HG02870 (cell line): ENCODE data around the gene GNG11.

Source experiments
- ATAC-seq: cut with Tn5 transposase; IDR thresholded peaks from one replicate; pipeline ENCODE4 v1.9.1; 2021; ENCODE audit warnings: mild to moderate bottlenecking, moderate library complexity; ENCODE audit not compliant: unreplicated experiment

GNG11 gene

DNA sequence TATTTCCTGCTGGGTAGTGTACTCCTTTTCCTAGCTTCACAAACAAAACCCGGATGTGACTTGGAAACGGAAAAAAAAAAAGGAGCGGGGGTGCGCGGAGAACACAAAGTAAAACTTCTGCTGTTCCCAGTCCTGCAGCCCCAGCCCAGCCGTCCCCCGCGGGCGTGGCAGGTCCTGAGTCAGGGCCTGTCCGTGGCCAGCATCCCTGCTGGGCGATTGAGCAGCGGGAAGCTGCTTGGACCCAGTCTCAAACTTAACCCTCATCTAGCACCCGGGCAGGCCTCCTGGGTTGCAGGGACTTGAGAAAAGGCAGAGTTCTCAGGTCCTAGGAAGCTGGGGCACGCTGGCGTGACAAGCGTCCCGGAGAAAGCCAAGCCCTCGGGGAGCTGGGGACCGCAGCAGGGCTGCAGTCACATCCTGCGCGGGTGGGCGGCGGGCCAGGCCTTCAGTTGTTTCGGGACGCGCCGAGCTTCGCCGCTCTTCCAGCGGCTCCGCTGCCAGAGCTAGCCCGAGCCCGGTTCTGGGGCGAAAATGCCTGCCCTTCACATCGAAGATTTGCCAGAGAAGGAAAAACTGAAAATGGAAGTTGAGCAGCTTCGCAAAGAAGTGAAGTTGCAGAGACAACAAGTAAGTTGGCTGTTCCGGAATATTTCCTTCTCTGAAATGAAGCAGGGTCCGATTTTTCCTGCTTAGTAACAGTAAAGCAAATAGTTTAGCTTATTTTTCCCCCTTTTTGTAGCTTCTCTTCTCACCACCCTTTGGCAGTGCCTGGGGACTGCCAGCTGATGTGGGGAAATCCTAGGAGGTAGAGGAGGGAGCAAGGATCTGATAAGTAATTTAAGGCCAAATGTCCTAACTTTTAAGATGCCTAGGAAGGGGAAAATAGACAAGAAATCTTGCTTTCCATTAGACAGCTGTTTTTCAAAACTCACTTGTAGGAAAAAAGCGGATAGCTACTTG is at the start of gene GNG11:
Gene GNG11, plus strand, starts transcription at position 129 of the 960 bp plus-strand sequence. Its CDS starts 403 bp downstream, at position 532.
- ATAC-seq: peak; percentile 83

DNA sequence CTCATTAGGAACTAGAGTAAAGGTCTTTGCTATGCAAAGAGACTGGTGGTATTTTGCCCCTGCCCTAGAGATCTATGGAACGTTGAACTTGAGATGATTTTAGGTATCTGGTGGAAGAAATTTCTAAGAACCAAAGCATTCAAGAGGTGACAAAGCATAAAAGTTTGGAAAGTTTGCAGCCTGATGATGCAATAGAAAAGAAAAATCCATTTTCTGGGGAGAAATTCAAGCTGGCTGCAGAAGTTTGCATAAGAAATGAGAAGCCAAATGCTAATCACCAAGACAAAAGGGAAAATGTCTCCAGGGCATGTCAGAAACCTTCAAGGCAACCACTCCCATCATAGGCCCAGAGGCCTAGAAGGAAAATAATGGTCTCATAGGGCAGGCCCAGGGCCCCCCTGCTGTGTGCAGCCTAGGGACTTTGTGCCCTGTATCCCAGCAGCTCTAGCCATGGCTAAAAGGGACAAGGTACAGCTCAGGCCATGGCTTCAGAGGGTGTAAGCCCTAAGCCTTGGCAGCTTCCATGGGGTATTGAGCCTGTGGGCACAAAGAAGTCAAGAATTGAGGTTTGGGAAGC is 47.4 kb upstream of the GNG11 start:
- no peak for ATAC-seq

DNA sequence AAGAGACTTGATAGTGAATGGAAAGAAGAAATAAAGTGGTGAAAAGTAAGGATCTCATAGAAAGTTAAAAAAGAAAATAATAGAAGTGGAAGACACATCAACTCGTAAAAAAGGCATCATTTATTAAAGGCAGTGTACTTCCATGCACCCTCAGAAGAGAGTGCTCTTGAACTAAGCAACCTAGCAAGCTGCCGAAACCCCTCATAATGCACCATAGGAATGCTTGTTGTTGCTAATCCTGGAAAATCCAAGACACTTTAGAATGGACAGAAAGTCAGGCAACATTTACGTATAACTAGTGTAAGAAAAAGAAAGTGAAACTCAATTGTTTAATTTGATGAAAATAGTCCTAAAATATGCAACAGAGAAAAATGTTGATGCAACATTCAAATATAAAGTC is 43.8 kb upstream of the GNG11 start:
- ATAC-seq: no peak

GRCh38 chr7:93879356-93879755 is 42.2 kb upstream of the GNG11 start:
- no peak for ATAC-seq

DNA sequence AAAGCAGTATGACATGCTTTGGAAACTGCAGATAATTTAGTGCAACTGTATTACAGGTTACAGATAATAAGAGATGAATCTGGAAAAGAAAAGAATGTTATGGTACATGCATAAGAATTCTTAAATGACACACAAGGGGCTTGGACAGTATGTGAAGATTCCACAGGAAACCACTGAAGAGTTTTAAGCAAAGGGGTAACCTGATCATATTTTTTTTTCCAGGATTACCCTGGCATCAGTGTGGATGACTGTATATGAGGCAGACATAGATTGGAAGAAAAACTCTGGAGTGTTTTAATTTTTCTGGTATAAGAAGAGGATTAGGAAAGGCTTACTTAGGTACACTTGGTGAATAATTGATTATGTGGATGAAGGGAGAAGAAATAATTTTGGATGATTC is 39.1 kb upstream of the GNG11 start:
- ATAC-seq: no peak

DNA sequence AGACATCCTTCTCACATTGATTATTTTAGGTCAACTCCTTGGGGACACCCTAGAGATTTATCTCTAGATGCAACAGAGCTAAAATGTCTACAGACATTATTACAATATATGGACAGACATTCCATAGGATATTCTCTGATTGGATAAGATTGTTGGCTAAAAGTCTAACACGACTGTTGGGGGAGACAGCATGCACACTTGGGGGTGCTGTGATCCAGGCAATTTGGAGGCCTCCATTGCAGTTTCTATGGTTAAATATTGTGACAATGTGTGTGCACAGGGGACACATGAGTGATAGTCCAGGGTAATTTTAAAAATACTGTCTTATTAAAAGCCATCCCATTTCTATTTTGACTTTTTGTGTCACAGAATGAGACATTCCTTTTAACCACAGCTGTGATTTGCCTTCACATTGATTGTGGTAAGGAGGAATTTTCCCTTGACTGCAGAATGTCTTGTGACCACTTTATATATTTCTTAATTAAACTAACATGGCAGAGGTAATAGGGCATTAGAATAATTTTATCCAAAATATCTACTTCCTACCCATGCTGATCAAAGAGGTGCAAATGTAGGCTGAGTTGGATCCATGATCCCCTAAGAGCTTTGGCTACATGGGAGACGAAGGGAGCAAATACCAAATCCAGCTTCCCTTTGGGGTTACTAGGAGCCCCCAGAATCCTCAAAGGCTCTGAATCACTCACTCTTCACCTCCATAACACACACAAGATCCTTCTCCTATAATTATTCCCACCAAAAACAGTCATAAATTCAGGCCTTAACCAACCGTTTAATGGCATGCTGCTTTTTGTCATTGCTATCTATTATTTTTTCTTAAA is 38.2 kb upstream of the GNG11 start:
- no peak for ATAC-seq

- ATAC-seq: no peak
Observed at GRCh38 chr7:93883917-93884345, 37.6 kb upstream of the GNG11 start.

GRCh38 chr7:93884541-93884940 is 37.0 kb upstream of the GNG11 start:
- ATAC-seq: no peak

DNA sequence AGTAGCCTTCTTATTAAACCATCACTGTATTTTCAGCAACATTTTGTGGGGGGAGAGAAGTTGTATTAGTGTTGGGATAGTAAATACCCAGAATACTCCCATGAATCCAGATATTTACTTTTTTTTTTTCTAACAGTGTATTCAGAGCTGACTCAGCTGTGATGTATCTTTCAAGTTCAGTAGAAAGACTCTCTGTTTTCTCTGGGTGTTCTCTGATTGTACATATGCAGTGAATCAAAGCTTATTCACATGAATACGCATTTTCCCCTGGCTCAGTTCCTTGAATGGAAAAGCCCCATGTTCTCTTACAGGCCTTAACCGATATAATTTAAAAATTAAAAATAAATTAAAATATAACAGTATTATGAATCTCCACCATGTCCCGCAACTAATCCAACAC is 32.3 kb upstream of the GNG11 start:
- no peak for ATAC-seq

DNA sequence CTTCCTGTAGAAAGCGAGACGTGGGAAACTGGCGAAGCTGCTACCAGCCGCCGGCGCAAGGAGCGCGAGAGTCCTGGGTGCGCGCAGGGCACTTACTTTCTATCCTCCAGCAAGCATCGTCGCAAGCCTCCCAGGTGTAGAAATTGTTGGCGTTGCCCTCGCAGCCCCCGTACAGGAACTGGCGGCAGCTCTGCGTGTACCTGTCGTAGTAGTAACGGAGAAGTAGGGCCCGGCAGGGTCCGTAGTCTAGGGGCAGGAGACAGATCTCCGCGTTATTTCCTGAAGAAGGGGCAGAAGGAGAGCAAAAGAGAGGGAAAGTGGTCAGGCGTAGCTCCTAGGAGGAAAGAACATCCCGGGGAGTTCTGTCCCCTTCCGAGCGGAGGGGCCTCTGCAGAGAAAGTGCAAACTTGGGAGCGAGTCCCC is 31.5 kb upstream of the GNG11 start:
- peak; percentile 37 for ATAC-seq

DNA sequence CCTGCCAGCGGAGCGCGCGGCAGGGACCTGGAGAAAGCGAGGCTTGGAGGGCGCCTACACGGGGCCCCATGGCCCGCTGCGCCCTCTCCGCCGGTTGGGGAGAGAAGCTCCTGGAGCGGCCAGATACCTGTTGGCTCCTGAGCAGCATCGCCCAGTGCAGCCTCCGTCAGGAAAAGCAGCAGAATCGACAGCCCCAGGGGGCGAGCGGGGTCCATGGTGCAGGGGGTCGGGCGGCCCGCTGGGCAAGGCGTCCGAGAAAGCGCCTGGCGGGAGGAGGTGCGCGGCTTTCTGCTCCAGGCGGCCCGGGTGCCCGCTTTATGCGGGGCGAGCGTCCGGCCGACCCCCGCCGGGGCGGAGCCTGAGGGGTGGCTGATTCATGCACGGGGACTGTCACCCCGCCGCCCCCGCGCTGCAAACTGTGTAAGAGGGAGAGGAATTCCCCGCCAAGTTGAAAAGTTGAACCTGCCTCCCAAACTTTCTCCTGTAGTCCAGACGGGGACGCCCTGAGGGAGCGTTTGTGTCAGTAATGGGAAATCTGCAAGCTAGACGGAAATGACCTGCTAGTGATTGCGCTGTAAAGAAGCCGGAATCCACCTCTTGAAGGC is 31.0 kb upstream of the GNG11 start, which contains the start of gene TFPI2:
Gene TFPI2, minus strand, starts transcription at position 290 of the 605 bp plus-strand sequence. Its CDS starts 75 bp downstream, at position 215.
- peak; percentile 45 for ATAC-seq

GRCh38 chr7:93894426-93894825 is 27.1 kb upstream of the GNG11 start:
- ATAC-seq: no peak

GRCh38 chr7:93894966-93895640 is 26.4 kb upstream of the GNG11 start:
- no peak for ATAC-seq

DNA sequence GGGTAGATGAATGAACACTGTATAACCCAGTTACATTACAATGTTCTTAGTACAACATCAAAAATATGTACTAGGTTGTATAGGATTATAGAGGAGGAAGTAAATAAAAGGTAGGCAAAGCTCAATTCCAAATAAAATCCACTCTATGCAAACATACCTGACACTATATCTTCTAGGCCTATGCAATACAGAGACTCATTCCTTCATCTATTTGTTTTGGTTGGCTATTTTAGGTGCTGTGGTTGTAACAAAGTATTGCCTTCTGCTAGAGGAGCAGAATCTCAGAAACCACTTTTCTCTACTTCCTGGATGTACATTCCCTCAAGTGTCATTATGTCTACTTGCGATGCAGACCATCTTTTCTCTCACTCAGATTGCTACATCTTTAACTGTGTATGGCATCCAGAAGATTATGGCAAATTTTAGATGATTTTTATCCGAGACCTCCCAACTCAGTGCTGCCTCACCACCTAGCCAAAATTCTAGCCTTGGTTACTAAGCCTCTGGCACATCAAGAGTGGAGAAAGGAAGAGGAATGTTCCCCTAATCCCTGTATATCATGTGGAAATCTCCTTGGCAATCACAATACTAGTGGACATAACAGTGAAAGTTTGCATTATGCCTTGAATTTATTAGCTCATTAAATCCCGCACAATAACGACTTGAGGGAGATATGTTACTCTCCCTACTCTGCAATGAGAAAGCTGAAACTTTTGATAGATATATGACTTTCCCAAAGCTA is 25.5 kb upstream of the GNG11 start:
- ATAC-seq: no peak

DNA sequence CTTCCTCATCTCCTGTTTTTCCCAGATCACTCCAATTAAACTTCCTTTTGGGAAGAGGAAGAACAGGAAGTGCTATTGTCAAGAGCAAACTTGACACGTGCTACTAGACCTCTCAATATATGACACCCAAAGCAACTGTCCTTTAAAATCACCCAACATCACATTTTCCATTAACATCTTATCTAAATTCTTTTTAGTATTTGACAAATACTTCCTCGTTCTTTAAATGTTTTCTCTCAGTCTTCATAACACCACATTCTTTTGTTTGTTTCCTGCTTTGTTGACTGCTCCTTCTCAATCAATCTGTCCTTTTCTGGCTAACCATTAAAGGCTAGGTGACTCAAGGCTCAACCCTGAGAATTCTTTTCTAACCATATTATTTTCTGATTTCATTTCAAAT is 23.9 kb upstream of the GNG11 start:
- no peak for ATAC-seq

GRCh38 chr7:93902777-93903423 is 18.6 kb upstream of the GNG11 start:
- no peak for ATAC-seq

GRCh38 chr7:93906267-93906666 is 15.3 kb upstream of the GNG11 start, which contains the start of gene GNGT1:
Gene GNGT1 (plus strand): TSS chr7:93906567. CDS start chr7:93906747, 180 bp downstream.
- ATAC-seq: no peak

- ATAC-seq: no peak
Observed at GRCh38 chr7:93910076-93910994, 11.2 kb upstream of the GNG11 start.
